HG03520 (cell line): ENCODE data around the gene EIF4A3.
"Not testable (repeated sequence)": the region's sequence is repeated elsewhere in the genome, so short reads cannot be mapped to it uniquely, and the experiment has no call there.

Experiments used
- ATAC-seq: cut with Tn5 transposase; IDR thresholded peaks from one replicate; pipeline ENCODE4 v1.9.1; 2021; ENCODE audit warnings: mild to moderate bottlenecking, moderate library complexity; ENCODE audit not compliant: unreplicated experiment

Gene EIF4A3

DNA sequence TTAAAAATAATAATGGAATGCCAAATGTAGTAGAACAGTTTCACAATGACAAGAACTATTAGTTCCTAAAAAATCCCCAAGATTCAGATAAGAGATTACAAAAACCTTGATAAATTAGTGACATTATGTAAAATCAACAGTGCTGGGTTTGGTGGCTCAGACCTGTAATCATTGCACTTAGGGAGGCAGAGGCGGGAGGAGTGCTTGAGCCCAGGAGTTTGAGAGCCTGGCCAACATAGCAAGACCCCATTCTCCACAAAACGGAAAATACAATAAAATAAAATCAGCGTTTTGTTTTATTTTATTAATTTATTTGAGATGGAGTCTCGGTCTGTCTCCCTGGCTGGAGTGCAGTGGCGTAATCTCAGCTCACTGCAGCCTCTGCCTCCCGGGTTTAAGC lies 27.0 kb upstream of the EIF4A3 start:
- ATAC-seq: no peak

DNA sequence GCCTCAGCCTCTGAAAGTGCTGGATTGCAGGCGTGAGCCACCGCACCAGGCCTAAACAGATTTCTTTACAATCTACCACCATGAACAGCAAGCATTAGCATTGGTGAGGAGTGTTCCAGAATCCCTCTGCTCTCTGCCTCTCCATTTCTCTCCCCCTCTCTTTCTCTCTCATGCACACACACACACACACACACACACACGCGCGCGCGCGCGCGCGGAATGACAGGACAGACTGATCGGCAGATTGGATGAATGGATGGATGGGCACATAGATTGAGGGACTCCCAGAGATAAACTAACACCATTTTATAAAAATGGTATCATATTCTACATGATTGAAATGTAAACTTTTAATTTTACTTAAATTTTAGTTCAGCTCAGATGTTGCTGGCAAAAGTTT lies 26.2 kb upstream of the EIF4A3 start:
- no peak for ATAC-seq

DNA sequence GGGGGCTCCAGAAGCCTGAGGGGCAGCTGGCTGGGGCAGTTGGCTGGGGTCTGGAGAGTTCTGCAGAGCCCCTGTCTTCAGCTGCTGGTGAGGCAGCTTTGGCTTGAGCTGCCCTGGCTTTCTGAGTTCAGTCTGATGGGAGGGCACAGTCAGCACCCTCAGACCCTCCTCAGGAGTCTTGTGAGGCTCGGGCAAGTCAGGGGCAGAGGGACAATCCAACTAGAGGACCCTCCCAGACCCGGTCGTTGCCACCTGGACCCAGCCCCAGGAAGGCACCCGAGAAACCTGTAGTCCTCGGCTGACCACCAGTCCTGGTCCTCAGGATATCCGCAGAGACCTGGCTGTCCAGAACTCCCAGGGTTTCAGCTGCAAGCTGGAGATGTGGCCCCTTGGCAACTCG lies 24.8 kb upstream of the EIF4A3 start:
- no peak for ATAC-seq

DNA sequence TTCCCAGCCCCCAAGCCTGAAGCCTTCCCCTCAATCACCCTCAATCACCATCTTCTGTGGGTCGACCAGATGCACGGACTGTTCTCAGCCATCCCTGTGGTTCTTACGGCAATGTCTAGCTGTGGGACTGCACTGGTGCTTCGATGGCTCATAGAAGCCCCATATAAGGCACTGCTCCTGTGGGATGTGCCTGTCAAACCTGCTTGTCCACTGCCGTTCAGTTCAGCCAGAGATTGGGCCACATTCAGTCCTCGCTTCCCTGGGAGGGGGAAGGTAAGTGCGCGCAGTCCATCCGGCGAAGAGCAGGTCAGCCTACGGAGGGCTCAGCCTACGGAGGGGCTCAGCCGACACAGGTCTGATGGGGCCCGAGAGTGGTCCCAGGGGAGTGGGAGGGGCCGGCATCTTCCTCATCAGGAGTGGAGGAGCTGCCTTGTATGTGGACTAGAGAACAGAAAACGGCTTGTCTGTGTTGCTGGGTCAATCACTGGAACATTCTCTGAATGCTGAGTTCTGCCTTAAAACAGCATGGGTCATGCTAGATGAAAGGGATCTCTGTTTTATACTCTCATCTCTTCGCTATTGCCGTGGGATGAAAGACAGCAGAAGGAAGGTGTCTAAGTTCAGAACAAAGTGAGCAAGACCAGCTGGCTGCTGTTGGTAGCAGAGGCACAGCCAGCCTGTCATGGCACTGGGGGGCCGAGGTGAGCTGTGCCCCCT lies 23.0 kb upstream of the EIF4A3 start, which contains the start of gene CARD14:
Gene CARD14 (plus strand): TSS at position 247 of the 717 bp plus-strand sequence. CDS start 11,409 bp downstream, outside the sequence.
- ATAC-seq: no peak

DNA sequence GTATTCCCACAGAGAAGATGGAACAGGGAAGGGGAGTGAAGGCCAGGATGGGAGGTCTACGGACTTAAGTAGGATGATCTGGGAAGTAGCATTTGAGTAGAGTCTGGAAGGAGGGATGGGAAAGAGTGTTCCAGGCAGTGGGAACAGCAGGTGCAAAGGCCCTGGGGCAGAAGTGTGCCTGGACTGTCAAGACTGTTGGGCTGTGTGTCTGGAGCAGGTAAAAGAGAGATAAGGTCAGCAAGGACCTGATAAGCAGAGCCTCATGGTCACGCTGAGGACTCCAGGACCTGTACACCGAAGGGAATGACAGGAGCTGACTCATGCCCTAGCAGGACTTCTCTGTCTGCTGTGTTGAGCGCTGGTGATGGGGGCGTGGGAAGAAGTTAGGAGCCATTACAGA lies 22.2 kb upstream of the EIF4A3 start:
- no peak for ATAC-seq

DNA sequence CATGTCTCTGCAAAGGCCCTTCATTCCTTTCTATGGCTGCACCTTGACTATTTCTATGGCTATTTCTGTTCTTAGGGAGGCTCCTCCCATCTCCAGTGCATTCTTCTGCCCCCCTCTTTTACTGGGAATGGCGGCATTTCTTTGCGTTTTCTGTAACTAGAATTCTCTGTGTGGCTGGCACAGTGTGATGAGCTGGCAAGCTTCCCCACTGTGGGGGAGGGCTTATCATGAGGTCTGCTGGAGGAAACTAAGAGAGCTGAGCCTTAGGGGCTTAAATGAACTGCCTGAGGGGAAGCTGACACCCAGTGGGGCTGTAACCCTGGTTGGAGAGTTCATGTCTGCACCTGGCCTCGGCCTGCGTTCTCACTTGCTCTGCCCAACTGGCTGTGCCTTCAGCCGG lies 21.4 kb upstream of the EIF4A3 start:
- ATAC-seq: no peak

DNA sequence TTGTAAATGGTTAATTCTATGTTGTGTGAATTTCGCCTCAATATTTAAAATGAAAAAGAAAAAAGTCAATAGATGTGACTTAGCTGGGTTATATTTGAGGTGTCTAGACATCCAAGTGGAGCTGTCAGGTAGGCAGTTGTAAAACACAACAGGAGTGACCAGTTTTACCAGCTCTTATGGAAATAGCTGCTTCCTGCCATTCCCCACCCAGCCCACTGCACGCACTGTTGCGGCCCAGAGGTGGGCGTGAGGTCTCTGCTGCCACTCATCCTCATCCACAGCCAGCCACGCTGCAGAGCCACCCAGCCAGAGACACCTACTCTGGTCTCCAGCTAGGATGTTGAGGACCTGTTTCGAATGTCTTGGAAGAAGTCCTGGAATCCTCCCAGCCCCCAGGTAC lies 19.5 kb upstream of the EIF4A3 start:
- no peak for ATAC-seq

DNA sequence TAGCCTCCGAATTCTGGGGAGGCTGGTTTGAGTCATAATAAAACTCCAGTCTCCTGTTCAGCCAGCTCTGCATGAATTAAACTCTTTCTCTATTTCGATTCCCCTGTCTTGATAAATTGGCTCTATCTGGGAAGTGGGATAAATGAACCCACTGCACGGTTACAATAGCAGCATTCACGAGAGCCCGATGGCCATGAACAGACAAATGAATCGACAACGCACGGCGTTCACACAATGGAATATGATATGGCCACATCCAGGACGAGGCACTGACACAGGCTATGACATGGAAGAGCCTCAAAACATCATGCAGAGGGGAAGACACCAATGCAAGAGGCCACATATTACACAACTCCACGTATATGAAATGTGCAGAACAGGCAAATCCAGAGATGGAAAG lies 17.3 kb upstream of the EIF4A3 start:
- ATAC-seq: no peak

DNA sequence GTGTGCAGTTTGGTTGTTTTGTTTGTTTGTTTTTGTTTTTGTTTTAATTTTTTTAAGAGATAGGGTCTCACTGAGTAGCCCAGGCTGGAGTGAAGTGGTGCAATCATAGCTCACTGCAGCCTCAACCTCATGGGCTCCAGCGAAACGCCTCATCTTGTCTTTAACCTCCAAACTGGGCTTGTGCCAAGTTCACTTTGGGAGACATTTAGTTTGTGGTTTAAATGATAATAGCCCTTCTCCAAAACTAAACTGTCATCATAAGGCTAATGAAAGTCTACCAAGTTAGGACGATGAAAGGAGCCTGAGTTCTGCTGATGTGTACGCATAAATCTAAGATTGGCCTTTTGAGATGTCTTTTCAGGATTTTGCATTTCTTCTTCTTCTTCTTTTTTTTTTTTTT lies 16.4 kb upstream of the EIF4A3 start:
- no peak for ATAC-seq

DNA sequence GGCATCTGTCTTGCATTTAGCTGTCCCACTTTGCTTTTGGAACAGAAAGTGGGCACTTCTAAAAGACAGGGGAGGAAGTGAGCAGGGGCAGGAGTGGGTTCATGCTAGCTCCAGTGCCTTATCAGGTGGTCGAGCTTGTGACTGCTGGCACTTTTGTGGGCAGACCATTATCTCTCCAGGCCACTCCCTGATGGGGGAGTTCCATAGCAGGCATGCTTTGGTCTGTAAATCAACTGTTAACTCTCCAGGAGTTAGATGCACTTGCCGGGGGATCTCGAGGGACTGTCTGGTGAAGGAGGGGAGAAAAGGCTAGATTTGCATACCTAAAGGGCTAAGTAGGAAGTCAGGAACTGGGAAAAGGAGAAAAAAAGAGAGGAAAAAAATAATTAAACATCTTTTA lies 13.6 kb upstream of the EIF4A3 start:
- no peak for ATAC-seq

DNA sequence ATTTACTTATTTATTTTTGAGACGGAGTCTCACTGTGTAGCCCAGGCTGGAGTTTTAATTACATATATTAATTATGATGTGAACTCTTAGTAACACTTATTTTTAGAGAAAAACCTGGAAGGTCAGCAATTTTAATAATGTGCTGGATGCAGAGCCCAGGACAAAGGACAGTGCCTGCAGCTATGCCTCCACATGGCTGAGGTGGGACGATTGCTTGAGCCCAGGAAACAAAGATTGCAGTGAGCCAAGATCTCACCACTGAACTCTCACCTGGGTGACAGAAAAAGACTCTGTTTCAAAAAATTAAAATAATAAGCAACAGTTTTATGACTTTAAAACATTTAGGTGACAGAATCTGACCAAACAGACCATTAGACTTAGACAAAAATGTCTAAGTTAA lies 11.9 kb upstream of the EIF4A3 start:
- no peak for ATAC-seq

DNA sequence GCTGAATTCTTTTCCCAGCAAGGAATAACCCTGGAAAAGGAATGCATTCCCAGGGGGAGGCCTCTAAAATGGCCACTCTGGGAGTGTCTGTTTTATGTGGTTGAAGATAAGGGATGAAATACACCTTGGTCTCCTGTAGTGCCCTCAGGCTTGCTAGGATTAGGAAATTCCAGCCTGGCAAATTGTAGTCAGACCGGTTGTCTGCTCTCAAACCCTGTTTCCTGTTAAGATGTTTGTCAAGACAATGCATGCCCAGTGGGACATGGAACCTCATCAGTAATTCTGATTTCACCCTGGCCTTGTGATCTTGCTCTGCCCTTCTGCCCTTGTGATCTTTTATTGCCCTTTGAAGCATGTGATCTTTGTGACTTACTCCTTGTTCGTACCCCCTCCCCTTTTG lies 8.7 kb upstream of the EIF4A3 start:
- not testable (repeated sequence) for ATAC-seq

DNA sequence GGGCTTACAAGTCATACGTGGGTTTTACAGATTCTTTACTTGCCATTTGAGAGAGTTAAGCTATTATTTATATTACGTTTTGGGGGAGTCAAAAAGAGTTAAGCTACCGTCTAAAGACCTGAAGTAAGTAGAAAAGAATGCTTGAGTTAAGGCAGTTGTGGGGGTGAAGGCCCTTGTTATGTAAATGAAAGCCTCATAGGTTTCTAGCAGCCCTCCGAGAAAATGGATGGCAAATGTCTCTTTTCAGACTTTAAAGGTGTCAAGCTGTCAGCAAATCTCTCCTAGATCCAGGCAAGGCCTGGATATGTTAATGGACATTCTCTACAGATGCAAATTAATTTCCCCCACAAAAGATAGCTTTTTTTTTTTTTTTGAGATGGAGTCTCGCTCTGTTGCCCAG lies 7.2 kb upstream of the EIF4A3 start:
- no peak for ATAC-seq

DNA sequence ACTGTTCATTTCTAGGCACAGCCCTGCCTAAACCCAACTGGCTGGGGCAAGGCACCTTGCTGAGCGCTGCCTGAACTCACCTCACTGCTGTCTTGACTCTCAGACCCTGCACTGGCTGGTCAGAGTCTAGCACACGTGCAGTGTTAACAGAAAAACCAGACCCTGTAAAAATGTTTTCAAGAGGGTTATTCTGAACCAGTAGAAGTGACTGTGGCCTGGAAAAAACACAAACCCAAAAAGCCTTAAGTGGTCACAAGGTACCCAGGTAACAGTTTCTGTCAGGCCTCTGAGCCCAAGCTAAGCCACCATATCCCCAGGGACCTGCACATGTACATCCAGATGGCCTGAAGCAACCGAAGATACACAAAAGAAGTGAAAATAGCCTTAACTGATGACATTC lies 6.1 kb upstream of the EIF4A3 start:
- ATAC-seq: no peak

DNA sequence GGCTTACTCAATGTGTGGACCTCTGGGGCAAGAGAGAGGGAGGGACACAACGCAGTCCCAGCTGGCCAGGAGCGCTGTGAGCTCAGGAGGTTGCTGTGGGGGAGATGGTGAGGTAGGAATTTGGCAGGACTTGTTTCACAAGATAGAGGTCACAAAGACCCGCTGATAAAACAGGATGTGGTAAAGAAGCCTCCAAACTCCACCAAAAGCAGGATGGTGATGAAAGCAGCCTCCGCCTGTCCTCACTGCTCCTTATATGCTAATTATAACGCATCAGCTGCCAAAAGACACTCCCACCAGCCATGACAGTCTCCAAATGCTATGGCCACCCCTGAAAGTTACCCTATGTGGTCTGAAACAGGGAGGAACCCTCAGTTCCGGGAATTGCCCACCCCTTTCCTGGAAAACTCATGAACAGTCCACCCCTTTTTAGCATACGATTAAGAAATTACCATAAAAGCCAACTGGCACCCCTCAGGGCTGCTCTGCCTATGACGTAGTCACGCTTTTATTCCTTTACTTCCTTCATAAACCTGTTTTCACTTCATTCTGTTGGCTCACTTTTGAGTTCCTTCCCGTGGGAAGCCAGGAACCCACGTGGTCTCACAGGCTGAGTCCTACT lies 5.3 kb upstream of the EIF4A3 start:
- ATAC-seq: no peak

DNA sequence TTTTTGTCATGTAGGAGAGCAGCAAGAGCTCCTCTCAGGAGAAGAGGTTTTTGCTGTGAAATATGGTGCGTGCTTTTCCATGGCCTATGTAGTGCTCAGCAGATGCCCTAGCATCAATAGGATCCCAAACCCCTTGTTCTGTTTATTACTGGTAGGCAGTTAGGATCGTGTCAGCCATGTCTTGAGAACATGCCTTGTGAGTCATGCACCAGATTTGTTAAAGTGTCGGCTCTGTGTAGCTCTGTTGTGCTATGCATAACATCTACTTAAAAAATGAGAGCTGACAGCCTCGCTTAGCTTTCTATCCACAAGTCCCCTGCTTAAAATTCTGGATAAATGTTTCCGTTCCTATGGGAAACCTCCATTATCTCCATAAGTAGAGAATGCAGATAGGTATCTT lies 4.4 kb upstream of the EIF4A3 start:
- no peak for ATAC-seq

DNA sequence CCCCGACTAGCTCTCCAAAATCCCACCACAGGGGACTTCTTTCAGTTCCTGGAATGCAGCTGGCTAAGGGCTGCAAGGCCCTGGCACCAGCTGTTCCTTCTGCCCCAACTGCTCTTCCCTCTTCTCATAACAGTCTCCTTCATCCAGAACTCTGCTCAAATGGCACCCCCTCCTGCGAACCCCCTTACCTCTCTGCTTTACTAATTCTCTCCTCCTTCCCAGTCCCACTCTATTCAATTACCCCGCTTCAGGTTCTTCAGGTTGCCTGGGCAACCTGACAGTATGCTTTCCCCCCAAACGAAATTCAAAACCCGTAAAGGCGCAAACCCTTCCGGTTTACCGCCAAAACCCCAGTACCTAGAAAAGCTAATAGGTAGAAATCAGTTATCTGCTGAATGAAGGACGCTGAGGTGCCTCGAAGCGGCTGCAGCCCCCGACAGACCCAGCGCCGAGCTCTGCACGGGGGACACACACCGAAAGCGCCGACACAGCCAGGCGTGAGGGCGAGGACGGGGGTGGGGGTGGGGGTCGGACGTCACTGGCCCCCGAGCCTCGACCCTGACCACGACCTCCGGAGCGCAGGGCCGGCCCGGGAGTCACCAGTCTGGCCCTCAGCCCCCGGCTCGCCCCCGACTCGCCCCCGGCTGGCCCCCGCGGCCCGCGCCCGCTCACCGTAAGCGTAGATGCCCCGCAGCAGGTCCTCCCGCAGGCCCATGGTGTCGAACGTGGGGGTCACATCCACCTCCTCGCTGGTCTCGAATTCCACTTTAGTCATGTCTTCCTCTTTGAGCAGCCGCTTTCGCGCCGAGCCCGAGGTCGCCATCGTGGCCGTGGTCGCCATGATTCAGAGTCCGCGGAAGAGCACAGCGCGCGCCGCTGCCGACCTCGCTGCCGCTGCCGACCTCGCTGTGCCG lies 550 bp downstream of the EIF4A3 start:
- peak; percentile 26 for ATAC-seq

DNA sequence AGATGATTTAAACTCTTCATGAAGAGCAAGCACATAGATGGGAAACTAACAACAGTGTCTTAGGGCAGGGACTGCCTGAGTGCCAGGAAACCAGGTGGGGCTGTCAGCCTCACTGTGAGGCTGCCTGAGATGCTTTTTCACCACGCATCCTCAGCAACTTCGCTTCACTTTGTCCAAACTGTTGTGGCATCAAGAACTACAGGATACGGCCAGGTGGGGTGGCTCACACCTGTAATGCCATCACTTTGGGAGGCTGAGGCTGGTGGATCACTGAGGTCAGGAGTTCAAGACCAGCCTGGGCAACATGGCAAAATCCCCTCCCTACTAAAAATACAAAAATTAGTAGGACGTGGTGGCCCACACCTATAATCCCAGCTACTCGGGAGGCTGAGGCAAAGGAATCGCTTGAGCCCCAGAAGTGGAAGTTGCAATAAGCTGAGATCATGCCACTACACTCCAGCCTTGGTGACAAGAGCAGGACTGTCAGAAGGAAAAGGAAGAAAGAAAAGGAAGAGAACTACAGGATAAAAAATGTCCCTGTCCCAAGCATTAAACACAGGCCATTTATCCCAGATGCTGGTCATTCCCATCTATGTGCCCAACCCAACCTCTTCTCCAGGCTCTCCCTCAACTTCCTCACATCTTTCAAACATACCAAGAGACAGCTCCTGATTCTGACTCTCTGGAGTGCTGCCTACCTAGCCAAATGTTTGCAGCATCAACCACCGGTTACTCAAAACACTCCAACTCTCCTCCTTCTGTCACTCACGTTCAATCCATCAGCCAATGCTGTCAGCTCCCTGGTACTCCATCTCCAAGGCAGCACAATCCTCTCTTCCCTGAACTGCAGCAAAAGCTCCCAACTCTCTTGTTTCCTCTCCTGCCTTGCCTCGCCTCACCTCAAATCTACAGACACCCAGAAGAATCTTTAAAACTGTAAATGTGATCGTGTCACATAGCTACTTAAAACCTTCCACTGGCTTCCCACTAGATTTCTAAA lies 1.6 kb downstream of the EIF4A3 start:
- ATAC-seq: no peak

DNA sequence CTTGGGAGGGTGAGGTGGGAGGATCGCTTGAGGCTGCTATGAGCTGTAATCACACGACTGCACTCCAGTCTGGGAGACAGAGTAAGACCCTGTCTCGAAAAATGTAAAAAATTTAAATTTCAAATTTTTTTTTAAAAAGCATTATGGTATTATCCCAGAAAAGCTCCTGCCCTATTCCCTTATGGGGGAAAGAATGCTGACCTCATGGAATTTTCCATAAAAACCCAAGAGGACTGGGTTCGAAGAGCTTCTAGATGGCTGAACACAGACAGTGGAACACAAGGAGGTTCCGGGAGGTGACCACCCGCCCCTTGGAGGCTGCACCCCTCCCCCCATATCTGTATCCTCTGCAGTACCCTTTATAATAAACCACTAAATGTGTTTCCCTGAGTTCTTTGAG lies 4.0 kb downstream of the EIF4A3 start:
- ATAC-seq: no peak

DNA sequence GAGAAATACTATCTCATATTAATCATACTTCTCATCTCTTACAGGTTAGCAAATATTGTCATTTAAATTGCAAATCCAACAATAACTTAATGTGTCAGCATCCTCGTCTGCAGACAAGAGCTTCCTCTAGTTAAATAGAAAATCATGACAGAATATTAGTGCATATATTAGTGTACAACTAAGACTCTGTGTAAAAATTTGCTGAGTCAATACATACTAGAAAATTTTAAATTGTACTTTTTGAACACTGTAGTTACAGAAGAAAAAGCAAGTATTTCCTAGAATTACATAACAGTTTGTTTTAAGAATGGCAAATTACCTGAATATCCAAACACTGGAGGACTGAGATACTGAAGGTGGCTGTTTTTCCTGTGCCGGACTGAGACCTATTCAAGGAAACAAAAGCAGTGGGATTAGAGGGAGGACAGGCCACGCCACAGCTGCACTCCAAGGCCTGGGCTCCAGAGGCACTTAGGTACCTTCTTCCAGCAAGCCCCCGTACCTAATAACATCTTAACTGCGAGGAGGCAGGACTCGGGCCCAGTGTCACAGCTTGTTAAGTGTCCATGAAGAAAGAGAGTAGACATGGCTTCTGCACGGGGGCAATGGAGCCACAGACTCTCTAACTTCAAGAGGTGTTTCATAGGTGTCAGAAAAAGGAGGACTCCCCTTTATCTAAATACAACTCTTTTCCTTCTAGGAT lies 5.3 kb downstream of the EIF4A3 start:
- no peak for ATAC-seq
